ENCODE measurements around the gene TTC7B.

DNA sequence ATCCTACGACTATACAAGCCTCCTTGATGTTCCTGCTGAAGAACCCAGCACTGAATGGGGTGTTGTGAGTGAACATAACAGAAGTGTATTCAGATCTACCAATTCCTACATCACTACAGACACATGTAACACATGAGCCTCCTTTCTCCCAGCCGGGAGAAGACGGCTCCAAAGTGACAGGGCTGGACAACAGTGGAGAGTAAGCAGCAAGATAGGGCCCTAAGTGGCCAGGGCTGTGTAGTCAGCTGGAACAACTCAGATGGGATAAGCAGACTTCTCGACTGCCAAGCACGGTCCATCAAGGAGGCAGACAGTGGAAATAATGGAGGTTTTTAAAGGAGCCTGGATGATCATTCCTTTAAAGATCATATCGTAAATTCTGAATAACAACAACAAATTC, 73.5 kb downstream of the TTC7B start:
- TF ChIP-seq EZH2 (IDR thresholded peaks at IDR 0.05; ENCODE audit: insufficient read depth, poor library complexity, severe bottlenecking) (no peak), EZH2phosphoT487 (IDR thresholded peaks at IDR 0.05; ENCODE audit: insufficient read depth, low read depth) (no peak)
